GM18861 (cell line): ENCODE data around the gene FADS2.

Experiments
- ATAC-seq: cut with Tn5 transposase; IDR thresholded peaks from one replicate; pipeline ENCODE4 v1.9.1; 2021; ENCODE audit not compliant: unreplicated experiment

FADS2 gene

DNA sequence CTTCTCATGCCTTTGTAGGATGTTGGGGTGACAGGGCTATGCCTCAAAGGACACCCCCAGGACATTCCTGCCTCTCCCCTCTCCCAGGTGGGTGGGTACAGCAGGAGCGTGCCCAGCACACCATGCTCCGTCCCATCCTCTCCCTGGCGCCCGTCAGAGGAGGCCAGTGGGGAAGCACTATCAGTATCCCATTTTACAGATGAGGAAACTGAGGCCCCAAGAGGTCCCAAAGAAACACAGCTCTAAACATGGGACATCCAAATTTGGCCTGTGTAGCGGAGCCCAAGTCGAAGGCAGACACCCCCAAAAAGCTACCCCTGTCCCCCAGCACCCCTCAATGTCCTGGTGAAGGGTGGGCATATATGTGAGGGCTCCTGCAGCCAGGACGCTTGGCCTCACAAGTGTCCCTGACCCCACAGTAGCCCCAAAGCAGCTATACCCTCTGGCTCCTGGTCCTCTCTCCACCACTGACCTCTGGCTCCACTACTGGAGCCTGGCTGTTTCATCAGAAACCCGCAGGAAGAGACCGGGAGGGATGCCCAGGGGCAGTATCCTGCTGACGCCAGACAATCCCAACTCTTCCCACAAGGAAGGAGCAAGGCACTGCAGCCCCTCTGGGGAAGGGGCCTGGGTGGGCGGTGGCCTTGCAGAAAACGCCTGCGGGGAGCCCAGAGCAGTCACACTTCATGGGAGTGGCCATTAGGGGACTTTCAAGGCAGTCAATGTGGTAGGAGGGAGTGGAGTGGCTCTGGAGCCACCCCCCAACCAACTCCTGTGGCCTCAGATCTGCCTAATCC lies 57.9 kb downstream of the FADS2 start:
- no peak for ATAC-seq

DNA sequence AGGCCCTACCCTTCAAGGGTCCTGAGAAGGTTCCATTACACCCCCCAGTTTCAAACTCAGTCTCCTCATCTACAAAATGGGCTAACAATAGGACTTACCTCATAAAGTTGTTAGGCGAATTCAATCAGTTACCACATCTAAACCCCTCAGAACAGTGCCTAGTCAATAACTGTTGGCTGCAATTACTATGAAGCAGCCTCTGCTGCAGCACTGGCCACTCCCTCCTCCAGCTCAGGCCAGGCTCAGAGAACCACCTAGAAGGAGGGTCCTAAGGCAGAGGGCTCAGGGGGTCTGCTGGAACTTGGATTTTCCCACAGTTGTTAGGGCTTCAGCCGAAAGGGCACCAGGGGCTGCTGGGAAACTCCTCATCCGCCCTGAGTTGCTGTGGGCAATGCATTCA lies 58.5 kb downstream of the FADS2 start:
- ATAC-seq: no peak

DNA sequence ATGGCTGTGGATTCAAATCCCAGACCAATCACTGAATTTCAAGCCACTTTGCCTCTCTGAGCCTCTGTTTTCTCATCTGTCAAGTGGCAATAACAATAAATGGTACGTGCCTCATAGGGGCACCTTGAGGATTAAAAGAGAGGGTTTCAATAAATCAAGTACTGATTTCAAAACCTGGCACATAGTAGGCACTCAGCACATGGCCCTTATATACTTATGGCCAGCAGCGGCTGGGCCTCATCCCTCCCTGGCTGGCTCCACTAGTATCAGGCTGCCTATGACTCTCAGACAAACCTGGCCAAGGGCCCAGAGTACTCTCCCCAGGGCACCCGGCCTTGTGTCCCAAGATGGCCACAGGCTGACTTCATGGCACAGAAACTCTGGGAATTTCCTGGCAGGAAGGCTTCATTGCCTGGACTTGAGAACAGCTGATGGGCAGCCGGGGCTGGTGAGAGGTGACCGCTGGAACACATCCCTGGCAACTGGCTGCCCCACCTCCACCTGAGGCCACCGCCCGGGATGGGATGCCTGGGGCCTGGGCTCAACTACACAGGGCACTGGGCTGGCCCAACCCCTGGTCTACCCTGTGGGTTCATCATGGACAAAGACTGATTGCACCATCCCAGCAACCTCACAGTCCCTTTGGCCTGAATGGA lies 59.9 kb downstream of the FADS2 start:
- ATAC-seq: no peak

DNA sequence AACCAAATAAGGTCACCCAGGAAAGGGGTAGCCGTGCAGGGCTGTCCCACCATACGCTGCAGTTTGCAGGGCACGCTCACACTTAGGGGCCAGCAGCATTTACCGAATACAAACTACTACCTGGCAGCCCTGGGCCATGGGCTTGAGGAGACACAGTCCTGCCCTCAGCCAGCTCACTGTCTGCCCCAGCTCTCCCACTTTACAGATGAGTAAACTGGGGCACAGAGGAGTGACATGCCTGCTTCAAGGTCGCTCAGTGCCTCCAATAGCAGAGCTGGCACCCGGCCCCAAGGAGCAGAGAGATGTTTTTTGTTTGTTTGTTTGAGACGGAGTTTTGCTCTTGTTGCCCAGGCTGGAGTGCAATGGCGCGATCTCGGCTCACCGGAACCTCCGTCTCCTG lies 60.5 kb downstream of the FADS2 start:
- ATAC-seq: no peak

DNA sequence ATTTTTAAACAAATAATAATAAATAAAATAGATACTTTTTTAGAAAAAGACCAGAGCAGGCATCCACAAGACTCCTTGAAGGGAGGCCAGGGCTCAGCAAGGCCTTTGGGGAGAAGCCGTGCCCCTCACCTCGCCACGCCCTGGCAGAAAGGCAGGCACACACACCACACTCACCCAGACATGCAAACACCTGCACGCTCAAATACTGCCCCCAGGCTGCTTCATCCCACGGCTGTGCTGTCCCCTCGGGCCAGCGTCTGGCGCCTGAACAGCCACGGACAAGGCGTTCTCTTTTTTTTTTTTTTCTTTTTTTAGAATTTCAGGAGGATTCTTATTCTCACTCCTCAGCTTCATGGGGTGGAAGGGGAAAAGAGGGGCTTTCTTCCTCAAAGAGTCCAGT lies 61.7 kb downstream of the FADS2 start:
- ATAC-seq: no peak

DNA sequence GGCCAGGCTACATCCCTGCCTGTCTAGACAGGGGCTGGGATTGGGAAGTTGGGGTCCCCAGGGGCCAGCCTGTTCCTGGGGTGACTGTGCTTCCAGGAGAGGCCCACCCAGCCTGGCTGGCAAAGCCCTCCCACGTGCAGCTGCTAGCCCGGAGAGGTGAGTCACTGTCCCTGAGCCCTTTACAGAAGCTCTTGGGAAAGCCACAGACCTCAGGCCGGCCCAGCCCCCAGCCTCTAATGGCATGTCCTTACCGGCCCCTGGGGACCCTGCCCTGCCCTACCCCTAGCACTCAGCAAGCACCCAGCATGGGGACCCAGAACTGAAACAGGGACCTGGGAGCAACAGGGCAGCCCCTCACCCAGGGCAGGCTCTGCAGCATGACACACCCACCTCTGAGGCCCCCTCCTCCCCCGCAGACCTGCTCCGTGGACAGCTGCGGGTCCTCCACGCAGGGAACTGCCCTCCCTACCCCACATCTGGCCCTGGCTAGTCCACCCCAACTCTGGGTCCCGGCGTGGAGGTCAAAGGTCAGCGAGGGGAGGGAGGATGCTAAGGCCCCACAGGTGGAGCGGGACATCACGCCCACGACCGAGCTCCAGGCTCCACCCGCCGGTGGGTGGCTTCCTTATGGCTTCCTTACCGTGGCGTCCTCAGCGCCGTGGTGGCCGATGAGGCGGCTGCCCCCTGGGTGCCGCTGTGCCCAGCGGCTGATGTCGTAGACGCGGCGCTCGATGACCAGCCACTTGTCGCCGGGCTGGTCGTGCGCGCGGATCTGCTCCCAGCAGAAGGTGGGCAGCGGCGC lies 62.6 kb downstream of the FADS2 start:
- ATAC-seq: no peak

DNA sequence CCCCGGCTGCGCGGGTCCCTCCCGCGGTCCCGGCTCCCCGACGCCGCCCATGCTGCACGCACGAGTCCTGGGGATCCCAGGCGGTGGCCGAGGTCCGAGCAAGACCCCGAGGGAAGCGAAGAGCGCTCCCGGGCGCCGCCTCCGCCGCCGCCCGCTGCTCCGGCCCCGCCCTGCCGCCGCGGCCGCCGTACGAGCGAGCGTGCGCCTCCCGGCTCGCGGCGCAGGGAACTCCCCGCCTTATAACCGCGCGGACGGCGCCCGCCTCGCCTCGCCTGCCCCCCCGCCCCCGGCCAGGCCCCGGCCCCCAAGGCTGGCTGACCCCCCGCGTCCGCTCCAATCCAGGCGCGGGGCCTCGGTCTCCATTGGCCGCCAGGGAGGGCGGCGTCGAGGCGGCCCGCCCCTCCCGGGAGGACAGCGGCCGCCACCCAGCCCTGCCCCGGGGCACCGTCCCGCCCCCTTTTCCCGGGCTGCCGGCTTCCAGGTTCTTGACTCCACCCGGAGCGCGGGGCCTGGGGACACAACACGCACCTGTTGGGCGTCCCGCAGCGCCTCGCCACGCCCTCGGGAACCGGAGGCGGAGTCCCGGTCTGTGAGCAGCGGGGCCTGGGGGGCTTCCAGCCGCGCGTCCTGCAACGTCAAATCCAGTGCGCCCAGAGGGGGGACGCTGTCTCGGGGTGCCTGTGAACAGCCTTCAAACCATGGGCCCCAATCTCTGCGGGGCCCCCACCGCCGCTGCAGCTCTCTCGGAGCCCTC lies 63.4 kb downstream of the FADS2 start, which contains the start of gene FADS3:
TSS of gene FADS3 (minus strand) at position 215 of the 754 bp plus-strand sequence. CDS start at position 51, 164 bp downstream.
- ATAC-seq: peak; percentile 39

DNA sequence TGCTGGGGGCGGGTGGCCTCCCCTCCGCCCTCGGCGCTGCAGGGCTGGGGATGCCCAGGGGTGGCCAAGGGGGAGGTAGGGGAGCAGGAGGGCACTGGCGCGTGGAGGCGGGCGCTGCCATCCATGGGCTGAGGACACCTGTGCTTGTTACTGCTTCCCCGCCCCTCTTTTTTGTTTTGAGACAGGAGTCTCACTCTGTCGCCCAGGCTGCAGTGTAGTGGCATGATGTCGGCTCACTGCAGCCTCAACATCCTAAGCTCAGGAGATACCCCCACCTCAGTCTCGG lies 63.9 kb downstream of the FADS2 start:
- ATAC-seq: peak; percentile 26

DNA sequence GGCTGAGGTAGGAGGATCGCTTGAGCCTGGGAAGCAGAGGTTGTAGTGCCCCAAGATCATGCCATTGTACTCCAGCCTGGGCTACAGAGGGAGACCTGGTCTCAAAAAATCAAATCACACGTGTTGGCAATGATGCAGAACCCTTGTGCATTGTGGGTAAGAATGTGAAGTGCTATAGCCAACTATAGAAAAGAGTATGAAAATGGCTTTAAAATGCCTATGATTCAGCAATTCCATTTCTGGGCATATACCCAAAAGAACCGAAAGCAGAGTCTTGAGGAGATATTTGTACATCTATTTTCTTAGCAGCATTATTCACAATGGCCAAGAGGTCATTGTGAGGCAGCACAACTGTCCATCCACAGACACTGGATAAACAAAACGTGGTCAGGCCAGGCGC lies 65.9 kb downstream of the FADS2 start:
- ATAC-seq: no peak

DNA sequence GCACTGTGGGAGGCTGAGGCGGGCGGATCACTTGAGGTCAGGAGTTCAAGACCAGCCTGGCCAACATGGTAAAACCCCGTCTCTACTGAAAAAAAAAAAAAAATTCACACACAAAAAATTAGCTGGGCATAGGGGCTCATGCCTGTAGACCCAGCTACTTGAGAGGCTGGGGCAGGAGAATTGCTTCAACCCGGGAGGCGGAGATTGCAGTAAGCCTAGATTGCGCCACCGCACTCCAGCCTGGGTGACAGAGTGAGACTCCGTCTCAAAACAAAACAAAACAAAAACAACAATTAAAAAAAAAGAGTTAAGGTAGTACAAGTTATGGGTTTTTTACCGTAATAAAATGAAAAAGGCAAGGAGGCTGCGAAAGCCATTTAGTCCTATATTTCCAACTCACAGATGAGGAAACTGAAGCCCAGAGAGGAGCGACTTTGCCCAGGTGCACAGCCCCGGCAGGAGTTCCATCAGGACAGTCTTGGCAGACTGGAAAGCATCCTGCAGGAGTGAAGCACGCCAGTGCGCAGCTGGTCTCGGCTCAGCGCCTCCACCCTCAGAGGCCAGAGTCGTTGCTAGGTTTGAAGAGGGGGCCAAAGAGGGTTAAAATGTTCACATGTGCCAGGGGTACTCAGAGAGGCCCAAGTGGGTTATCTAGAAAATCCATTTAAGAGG lies 67.1 kb downstream of the FADS2 start:
- ATAC-seq: no peak

DNA sequence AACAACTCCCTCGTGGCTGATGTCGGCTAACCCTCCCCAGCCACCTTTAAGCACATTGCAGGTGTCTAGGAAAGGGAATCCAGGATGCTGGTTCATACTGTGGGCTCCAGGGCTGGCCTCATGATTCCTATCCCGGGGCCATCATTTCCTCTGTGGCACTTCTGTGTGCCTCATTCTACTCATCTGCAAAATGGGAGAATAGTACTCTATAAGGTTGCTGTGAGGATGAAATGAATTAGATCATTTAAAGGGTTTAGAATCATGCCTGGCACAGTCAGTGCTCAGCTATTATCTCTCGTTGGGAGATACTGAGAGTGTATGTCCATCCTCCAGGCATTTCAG lies 67.6 kb downstream of the FADS2 start:
- ATAC-seq: no peak

DNA sequence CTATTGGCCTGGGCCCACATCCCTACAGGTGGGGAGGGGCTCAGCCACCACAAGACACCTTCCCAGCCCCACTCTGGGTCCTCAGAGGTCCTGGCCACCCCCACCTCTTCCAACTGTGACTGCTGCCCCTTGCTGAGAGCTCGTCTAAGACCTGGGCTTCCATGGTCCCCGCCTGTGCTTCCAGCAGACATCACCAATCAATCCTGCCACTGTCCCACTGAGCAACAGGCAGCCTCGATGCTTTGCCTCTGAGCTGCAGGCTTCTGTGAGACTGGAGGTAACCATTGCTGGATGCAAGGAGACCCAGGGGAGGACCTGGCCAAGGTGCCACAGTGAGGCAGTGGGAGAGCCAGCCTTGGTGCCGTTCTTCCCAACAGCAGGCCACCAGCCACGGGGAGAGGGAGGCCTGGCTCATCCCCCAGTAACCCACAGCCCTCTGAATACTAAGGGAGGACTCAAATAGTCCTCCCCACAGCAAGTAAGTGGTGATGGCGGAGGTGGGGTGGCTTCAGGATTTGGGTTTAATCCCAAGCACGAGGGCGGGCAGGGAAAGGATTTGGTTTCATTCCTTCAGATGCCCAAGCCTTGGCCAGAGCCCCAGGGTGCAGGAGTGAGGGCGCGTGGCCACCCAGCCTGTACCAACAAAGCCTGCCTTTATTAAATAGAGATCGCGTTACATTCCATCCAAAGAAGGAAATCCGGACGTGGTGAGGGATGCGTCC lies 68.7 kb downstream of the FADS2 start:
- no peak for ATAC-seq

DNA sequence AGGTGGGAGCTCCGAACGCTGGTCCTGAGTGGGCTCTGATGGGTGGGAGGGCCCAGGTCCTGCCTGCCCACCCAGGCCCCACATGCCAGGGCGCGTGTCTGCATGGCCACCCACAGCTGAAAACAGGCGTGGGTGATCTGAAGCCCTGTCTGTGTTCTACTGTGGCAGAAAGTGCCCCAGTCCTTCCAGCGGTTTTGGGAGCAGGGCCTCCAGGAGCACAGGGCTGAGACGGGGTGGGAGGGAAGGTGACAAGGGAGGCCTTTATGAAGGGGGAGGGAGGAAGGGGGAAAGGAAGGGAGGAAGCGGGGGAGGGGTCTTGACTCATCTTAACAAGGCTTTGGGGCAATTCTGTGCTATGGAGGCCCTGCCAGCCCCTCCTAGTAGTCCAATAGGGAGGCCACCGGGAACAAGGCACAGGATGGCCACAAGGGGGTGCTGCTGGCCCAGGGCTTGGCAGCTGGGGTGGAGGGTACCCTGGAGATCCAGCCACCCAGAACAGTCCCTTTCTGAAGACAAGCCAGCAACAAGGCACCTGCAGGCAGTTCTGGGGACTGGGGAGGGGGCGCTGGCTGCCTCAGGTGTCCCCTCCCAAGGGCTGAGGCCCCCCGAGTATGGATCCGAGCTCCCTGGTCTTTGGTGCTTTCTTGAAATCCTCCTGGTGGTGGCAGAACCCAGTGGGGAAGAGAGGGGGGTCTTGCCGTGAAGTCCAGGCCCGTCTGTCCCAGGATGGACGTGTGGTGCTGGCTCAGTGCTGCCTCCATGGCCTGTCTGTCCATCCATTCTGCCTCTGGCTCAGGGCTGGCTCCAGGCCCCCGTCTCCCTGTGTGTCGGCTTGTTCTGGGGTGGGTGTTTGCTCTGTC lies 69.5 kb downstream of the FADS2 start:
- no peak for ATAC-seq

DNA sequence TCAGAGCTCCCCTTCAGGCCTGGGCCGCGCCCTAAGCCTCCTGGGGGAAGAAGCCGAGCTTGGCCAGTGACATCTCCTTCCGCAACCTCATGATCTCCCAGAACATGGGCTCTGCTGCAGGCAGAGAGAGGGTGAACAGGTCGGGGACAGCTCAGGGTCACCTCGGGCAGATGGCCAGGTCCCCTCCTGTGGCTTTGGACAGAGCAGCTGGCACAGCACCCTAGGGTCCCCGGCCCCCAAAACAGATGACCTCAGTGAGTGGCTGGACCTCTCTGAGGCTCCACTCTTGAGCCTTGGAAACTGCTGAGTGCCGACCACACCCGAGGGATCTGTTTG lies 70.1 kb downstream of the FADS2 start:
- ATAC-seq: no peak

DNA sequence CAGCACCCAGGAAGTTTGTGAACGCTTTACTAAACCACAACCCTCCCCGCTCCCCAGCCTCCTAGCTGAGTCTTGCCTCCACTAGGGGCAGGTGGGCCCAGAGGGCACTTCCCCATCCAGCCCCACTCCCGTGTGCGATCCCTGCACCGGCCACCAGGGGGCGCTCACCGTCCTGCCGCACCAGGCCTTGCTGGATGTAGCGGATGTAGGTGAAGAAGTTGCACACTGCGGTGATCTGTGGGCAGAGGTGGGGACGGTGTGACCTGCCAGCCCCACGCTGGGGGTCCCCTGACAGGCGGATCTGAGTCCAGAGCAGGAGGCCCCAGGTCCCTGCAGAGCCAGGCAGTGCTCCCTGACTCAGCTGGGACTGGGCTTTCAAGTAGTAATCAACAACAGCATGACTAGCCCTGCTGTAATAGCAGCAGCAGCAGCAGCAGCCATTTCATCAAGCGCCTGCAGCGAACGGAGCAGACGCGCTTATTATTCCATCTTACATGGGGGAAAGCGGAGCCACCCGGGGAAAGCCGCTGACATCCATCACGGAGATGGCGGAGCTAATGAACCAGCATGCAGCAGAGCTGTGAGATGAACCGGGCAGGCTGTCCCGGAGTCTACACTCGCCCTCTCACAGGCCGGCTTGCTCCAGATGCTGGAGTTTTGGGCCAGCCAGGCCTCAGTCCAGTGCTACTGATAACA lies 71.2 kb downstream of the FADS2 start:
- ATAC-seq: peak; percentile 66

DNA sequence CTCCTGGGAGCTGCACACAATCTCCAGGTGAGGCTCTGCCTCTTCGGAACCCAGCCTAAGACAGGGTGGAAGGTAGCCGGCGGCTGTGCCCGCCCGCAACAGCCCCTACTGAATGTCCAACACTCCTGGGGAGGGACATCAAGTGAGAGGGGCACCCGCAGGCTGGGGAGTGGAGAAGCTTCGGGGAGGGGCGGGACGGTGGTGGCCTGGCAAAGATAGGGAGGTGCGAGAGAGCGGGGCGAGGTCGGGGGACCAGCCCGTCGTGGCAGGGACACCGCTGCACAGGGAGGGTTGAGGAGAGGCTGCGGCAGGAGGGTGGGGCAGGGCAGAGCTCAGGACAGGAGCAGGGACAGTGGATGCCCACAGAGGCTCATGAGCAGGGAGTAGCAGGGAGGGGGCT lies 72.2 kb downstream of the FADS2 start:
- ATAC-seq: no peak

DNA sequence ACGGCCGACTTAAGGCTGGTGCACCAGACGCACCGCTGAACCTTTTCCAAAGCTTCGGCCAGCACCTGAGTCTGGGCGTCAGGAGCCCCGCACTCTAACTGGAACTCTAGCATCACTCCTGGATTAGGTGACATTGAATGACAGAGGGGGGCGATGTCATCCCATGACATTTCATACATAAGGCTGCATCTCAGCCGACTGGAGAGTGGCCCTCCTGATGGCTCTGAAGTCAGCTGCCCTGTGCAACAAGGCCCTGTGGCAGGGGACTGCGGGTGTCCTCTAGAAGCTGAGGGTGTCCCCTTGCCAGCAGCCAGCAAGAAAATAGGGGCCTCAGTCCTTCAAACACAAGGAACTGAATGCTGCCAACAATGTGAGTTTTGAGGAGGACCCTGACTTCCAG lies 73.3 kb downstream of the FADS2 start:
- ATAC-seq: no peak

DNA sequence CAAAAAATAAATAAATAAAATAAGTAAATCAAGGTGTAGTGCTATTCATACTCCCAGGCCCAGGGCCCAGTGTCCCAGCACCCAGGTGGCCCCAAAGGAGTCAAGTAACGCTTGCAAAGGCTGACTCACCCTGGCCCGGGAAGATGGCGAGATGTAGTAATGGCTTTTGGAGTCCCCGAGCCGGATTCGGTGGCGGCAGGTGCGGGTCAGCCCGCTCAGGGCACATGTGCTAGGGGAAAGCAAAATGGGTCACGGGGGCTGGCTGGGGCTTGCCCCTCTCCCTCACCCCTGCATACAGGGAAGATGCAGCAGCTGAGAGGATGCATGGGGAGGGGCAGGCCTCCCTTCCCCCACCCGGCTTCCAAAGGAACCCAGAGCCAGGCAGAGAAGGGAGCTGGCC lies 74.2 kb downstream of the FADS2 start:
- ATAC-seq: no peak

DNA sequence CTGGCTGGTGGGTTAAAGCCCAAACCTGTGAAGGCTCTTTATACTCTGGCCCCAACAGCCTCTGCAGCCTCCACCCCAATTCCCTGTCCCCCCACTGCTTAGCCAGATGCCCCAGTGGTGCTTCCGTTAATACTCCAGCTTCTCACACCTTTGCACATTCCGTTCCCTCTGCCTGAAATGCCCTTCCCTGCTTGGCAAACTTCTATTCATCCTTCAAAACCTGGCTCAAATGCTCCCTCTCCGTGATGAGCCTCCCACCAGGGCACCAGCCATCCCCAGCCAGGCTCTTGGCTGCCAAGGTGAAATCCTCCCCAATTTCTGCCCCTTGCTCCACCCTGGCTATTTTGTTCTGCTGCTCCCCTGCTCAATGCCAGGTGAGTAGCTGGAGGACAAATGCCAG lies 75.7 kb downstream of the FADS2 start:
- ATAC-seq: no peak
